SK-N-MC (cell line): ENCODE results near the gene ABR.

Source experiments
- EZH2 ChIP-seq: fragments of 200-600 bp; sonication (generic); IDR thresholded peaks from one replicate; pipeline ENCODE4 v1.6.1; 2017; ENCODE audit warnings: antibody characterized with exemption
- POLR2AphosphoS5 ChIP-seq: IDR thresholded peaks from 2 replicates; pipeline ENCODE4 v1.6.1; 2012; ENCODE audit warnings: mild to moderate bottlenecking, low read depth, low read length, borderline replicate concordance

DNA sequence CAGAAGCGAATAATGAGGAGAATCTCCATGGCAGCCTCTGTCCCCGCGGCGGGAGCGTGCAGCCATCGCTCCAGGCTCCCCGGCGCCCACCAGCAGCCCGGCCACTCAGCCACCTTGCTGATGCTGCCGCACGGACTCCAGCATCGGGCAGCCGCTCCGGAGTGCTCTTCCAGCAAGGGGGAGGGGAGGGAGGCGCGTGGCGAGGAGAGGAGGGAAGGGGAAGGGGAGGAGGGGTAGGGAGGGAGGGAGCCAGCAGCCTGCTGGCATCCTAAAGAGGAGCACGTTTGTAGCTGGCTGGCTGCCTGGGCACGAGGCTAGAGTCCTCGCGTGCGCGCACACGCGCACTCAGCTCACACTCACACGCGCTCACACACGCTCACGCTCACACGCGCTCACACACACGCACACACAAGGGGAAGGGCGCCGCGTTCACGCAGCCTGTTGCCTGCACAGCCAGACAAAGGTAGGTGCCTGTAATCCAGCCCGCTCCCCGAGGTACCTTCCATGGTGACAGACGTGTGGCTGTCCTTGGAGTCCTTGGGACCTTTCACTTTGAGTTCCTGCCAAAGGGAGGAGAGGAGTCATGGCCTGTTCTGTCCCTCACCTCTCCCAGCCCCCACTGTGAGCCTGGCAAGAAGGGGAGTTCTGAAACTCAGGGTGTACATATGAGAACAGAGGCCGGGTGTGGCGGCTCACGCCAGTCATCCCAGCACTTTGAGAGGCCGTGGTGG, 100.8 kb downstream of the ABR start:
- TF ChIP-seq POLR2AphosphoS5 = no peak
- TF ChIP-seq EZH2 = no peak
